GM18507 (cell line): ENCODE data around the gene ADARB2.

Source experiments
- DNase-seq: peaks from one replicate; pipeline ENCODE4 v3.0.0; 2011; ENCODE audit warnings: low read depth; ENCODE audit not compliant: insufficient read length; ENCODE audit errors: extremely low spot score
- FAIRE-seq: peaks from 2 replicates; lab custom pipeline; 2011; peaks lifted over from hg19 to GRCh38; lab: Jason Lieb, UNC

ADARB2 gene

GRCh38 chr10:1738950-1739349, 1.6 kb upstream of the ADARB2 start:
- DNase-seq (no peak), FAIRE-seq (peak; percentile 81)

DNA sequence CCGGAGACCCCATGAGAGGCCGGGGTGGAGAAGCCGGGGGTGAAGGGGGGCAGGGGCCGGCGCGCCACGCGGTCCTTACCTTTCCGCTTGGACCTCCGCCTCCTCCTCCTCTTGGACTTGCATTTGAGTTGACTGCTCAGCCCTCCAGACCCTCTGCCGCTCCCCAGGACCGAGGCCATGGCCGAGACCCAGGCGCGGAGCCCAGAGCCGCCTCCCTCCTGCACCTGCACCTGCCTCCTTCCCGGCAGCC, 428 bp downstream of the ADARB2 start:
- FAIRE-seq (no peak), DNase-seq (no peak)

DNA sequence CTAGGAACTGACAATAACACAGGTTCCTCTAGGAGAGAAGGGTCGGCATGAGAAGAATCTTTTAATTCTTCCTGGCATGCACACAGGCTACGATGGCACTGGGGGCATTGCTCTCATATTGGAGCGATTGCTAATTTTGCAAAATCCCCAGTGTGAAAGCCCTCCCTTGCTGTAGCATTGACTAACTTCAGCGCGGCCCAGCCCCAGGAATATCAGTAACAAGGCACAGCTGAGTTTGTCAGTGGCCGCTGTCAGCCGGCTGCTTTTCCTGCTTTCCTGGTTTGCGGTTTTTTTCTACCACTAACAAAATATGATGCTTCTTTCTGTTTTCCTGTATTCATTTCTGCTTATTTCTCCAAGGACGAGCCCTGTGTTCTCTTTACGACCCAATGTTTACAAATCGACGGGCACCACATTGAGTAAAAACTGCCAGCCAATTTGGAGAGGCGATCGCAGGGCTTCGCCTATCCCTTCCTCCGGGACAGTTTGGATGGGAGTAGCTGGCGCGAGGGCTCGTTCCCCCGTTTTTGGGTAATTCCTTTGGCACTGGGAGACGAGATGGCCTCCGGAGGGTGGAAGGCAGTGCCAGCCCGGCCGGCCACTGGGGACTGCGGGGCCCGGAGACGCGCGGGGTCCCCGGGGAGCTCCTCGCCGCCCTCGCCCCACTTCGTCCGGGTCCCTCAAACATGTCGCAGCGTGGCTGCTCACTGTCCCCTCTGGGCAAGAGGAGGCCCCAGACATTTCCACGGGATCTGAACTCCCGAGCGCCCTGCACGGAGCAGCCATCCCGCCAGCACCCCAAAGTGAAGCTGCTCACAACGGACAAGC, 967 bp downstream of the ADARB2 start:
- DNase-seq (no peak), FAIRE-seq (peak; percentile 12)

DNA sequence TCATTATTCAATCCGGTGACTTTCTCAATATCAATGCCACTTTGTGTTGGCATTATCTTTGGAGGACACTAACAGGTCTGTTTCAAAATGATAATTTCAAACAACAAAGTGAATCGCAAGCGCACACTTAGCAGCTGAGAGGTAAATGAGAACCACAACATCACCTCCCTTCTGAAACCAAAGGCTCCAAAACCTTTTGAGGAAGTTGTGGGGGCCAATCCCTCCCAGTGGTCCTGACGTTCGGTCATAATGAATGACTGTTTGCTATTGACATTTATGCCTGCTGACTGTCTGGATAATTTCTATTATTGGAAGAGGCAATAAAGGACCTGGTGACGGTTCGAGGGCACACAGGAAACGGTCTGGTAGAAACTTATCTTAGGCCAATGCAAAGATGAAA, 1.8 kb downstream of the ADARB2 start:
- peak; percentile 67 for FAIRE-seq
- no peak for DNase-seq

- FAIRE-seq (no peak), DNase-seq (no peak)
Observed at GRCh38 chr10:1734288-1734687, 3.0 kb downstream of the ADARB2 start.

- no peak for DNase-seq
- no peak for FAIRE-seq
Observed at GRCh38 chr10:1733720-1734119, 3.6 kb downstream of the ADARB2 start.

DNA sequence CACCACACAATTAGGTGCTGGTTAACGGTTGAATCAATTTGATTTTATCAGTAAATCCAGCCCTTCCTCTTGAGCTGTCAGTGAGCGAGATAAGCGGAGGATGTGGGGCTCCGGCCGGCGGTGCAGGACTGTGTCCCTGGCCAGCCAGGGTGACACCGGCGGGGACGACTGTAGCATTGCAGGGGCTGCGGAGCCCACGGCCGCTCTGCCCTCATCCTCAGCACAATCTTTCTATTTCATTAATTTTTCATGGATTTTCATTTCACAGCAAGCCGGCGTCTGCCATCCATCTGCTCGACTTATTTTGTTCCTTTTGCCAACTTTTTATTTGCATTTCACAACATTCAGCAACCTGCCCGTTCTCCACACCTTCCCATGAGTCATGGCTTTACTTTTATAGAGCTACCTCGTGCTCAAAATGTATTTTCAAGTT, 4.7 kb downstream of the ADARB2 start:
- DNase-seq, result no peak
- no peak for FAIRE-seq

GRCh38 chr10:1731592-1731991, 5.7 kb downstream of the ADARB2 start:
- DNase-seq (no peak), FAIRE-seq (no peak)

- no peak for DNase-seq
- no peak for FAIRE-seq
Observed at GRCh38 chr10:1729751-1730150, 7.6 kb downstream of the ADARB2 start.

DNA sequence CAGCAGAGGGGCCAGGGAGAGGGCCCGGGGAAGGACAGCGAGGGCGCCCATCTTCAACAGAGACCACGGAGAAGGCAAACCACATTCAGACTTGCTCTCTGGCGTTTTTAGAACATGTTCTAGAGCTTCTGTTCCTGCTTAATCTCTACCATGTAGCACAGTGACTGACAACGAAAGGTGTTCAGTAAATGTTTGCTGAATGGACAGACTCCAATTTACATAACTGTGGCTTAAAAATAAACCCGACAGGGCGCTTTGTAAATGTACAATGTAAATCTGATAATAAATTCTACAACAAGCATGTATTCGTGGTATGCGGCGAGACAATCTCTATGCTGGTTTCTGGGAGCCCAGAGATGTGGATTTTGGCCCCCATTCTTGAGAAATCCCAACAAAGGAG, 10.5 kb downstream of the ADARB2 start:
- DNase-seq (no peak), FAIRE-seq (no peak)

DNA sequence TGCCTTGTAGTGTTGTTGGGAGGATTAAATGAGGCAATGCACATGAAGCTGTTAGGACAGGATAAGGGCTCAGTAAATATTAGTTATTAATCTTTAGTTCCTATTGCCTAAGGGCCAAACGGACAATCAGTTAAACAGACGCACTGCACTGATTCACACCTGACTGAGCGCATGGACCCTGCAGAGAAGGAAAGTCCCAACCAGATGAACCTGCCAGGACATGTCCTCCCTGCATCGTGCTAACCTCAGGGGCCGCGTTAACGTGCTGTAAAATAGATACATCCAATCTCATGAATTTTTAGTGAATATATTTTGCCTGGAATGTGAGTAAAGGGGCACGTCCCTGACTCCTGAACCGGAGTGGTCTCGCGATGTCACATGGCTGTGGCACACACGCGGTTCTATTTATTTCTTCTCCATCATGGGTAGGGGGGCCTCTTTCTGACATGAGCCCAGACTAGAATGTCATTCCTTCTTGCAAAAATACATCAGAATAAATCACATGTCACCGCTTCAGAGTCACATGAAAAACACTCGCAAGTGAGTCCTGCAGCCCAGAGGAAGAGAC, 12.3 kb downstream of the ADARB2 start:
- no peak for DNase-seq
- no peak for FAIRE-seq

DNA sequence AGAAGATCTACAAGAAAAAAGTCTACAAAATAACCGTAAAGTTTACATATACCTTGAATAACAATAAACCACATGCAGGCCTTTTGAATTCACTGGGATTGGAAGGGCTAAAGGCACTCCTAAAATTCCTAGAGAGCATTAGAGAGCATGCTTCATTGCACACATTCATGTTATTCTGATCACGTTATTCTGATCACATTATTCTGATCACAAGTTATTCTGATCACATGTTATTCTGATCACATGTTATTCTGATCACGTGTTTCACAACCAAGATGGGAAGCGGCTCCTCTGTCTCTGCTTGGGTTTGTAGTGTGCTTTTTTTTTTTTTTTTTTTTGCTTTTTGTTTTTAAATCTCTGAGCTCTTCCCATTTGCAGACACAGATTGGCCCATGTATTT, 20.5 kb downstream of the ADARB2 start:
- no peak for FAIRE-seq
- DNase-seq, result no peak

GRCh38 chr10:1715821-1716220, 21.5 kb downstream of the ADARB2 start:
- no peak for DNase-seq
- FAIRE-seq, result peak; percentile 66

DNA sequence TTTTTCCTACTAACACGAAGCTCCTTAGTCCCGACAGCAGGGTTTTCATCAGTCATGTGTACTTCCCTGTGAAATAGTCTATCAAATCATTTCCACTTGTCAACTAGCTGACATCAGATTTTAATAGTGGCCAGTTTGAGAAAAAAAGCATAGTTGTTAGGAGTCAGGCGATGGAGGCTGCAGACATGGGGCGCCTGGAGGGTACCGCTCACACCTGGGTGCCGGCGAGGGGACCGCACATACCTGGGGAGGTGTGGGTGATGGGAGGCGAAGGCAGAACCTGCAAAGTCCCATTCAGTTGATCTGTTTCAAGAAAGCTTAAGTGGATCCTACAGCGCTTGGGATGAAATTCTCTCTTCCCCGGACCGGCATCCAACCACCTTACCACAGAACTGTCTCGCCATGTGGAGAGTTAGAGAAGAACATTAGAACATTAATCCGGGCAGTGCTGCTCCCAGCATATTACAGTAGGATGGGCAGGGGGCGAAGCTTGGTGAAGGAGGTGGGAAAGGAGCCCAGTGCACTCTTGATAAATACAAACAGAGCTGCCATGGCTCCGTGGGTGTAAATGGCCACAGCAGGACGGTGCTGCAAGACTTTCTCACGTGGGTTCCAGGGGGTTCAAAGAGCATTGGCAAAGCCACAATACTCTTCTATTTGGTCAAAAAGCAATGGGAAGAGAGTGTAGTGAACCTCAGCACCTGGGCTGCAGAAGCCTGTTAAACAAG, 24.2 kb downstream of the ADARB2 start:
- DNase-seq, result no peak
- FAIRE-seq, result no peak

DNA sequence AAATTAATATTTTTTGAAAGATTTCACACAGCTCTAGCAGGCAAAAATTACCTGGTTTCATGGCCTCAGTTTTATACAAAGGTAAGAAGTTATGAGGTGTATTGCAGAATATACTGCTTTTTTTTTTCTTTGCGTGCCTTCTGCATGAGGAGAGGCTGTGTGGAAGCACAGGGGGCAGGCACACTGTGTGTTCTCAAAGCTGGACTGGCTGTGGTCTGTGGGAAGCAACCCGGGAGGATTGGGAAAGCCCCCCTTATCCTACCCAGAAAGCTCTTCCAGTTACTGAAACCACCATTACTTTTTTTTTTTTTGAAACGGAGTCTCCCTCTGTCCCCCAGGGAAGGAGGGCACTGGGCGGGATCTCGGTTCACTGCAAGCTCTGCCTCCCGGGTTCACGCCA, 25.0 kb downstream of the ADARB2 start:
- DNase-seq, result no peak
- FAIRE-seq, result no peak

- DNase-seq (no peak), FAIRE-seq (no peak)
Observed at GRCh38 chr10:1709161-1709560, 28.2 kb downstream of the ADARB2 start.

GRCh38 chr10:1708746-1709145, 28.6 kb downstream of the ADARB2 start:
- FAIRE-seq, result no peak
- DNase-seq, result no peak

- DNase-seq (no peak), FAIRE-seq (peak; percentile 69)
Observed at GRCh38 chr10:1706711-1707110, 30.6 kb downstream of the ADARB2 start.

- DNase-seq, result no peak
- no peak for FAIRE-seq
Observed at GRCh38 chr10:1706256-1706655, 31.1 kb downstream of the ADARB2 start.

DNA sequence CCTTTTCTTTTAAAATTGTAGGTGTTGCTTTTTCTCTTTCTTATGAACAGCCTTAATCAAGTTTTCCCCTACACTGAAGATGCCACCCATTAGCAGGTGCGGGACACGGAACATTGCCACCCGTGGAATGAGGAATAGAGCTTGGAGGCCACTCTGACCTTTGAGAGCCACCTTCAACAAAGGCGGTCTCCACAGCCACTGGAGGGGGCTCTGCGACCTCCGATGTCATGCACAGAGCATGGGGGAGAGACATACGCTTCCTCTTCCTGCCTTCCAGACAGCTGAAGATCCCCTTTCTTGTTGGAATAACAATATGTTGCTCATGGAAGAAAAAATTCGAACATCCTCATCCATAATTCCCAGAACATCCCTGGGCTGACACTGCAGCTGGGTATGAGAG, 39.1 kb downstream of the ADARB2 start:
- DNase-seq, result no peak
- no peak for FAIRE-seq

GRCh38 chr10:1696106-1696505, 41.2 kb downstream of the ADARB2 start:
- FAIRE-seq (no peak), DNase-seq (no peak)
